LNCaP clone FGC (cell line): ENCODE data around the gene PIWIL4.
"Not testable (repeated sequence)": the region's sequence is repeated elsewhere in the genome, so short reads cannot be mapped to it uniquely, and the experiment has no call there.

Source experiments
- DNase-seq: peaks from one replicate; pipeline ENCODE4 v3.0.0-alpha.2; 2011; ENCODE audit warnings: low read depth
- H3K4me3 ChIP-seq: 2 replicates; pipeline ENCODE4 v1.5.1; 2011; ENCODE audit warnings: mild to moderate bottlenecking, low read depth, low read length, control low read depth
- CTCF ChIP-seq: IDR thresholded peaks from 2 replicates; pipeline ENCODE4 v1.5.1; 2012; ENCODE audit warnings: mild to moderate bottlenecking; ENCODE audit not compliant: control insufficient read depth, insufficient read depth; ENCODE audit errors: extremely low read depth

The PIWIL4 gene

DNA sequence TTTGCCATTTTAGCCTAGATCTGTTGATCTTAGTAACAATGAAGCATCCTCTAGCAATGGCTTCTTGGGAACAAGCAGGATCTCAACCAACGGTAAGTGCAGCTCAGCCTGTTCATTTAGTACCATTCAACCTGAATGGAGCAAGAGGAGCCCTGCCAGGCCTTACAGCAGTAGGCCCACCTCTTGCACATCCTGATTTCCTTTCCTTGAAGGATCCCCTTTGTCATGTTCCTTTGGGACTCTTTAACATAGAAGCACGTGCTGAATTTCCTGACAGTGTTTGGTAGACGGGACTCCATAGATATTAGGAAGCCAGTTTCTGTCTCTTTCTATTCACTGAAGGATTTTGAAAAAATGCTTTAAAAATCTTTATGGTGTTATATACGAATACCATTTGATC is 1.5 kb downstream of the PIWIL4 start:
- DNase-seq, result no peak
- no peak overlapping the region for H3K4me3 ChIP-seq
- TF ChIP-seq CTCF, result no peak

GRCh38 chr11:94572975-94573374 is 5.8 kb downstream of the PIWIL4 start:
- H3K4me3 ChIP-seq, DNase-seq: not testable (repeated sequence)

GRCh38 chr11:94574193-94574961 is 7.2 kb downstream of the PIWIL4 start:
- no peak for TF ChIP-seq CTCF
- no peak overlapping the region for H3K4me3 ChIP-seq
- DNase-seq, result no peak

DNA sequence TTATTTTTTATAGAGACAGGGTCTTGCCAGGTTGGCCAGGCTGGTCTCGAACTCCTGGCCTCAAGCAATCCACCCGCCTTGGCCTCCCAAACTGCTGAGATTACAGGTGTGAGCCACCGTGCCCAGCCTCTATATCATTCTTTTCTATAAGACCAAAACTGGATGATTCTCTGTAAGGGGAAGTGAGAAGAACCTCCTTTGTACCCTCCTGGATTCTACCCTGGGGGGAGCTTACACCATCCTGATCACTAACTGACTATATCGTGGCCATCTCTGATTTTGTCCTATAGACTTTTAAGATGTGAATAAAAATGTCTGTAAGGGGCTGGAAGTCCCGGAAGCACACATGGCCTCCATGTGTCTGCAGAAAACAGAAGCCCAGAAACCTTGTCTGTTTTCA is 9.1 kb downstream of the PIWIL4 start:
- no peak overlapping the region for H3K4me3 ChIP-seq
- no peak for TF ChIP-seq CTCF
- no peak for DNase-seq

- TF ChIP-seq CTCF, result no peak
- no peak for DNase-seq
- H3K4me3 ChIP-seq, result no peak overlapping the region
These were observed 10.7 kb downstream of the PIWIL4 start for GRCh38 chr11:94577841-94578240.

DNA sequence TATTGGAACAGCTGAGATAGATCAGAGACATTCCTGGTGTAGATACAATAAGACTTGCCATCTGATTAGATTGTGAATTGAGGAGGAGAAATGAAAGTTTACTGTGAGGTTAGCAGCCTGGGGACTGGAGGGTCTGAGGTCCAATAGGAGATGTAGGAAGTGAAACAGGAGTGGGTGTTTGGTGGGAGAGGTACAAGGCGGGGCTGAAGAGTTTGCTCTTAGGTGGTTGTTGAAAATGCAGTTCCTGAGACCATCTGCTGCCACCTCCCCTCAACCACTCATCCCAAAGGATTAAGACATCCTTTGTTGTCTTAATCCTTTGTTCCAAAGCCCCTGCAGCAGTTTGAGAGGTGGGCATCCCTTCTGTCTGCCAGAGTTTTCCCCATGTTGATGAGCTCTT is 14.8 kb downstream of the PIWIL4 start:
- TF ChIP-seq CTCF, result no peak
- H3K4me3 ChIP-seq, result no peak overlapping the region
- no peak for DNase-seq

DNA sequence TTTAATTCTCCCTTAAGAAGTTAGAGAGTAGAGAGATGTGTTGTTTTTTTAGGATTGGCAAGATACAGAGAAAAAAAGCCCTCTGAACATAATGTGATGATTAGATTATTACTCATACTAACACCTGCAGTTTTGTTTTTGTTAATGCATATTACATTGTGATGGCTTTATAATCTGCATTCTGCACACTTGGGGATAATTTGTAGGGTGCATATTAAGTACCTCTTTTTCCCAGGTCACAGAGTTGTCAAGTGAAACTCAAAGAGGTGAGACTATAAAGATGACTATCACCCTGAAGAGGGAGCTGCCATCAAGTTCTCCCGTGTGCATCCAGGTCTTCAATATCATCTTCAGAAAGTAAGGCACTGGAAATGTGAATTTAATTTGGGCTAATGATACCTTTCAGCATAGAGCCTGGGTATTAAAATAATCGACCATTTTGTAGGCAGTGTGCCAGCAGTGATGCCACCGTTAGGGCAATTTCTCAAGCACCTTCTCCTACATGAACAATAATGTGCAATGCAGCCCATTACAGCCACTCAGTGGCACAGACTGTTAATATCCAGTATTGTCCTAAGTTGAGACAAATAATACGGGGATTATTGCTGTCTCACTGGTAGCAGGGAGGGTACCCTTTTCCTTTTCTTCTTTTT is 16.2 kb downstream of the PIWIL4 start:
- no peak for TF ChIP-seq CTCF
- no peak overlapping the region for H3K4me3 ChIP-seq
- no peak for DNase-seq
